GM19468 (cell line): ENCODE measurements around the gene UNC13D.
"Not testable (repeated sequence)": the region's sequence is repeated elsewhere in the genome, so short reads cannot be mapped to it uniquely, and the experiment has no call there.

Source experiments
- ATAC-seq: cut with Tn5 transposase; IDR thresholded peaks from one replicate; pipeline ENCODE4 v1.9.1; 2021; ENCODE audit warnings: mild to moderate bottlenecking, moderate library complexity, moderate number of reproducible peaks; ENCODE audit not compliant: unreplicated experiment; ENCODE audit errors: extremely low read depth

Gene UNC13D

GRCh38 chr17:75843577-75844529 is at the start of gene UNC13D:
UNC13D (minus strand) TSS chr17:75844404; CDS start chr17:75844337, 67 bp downstream.
- ATAC-seq, result no peak

DNA sequence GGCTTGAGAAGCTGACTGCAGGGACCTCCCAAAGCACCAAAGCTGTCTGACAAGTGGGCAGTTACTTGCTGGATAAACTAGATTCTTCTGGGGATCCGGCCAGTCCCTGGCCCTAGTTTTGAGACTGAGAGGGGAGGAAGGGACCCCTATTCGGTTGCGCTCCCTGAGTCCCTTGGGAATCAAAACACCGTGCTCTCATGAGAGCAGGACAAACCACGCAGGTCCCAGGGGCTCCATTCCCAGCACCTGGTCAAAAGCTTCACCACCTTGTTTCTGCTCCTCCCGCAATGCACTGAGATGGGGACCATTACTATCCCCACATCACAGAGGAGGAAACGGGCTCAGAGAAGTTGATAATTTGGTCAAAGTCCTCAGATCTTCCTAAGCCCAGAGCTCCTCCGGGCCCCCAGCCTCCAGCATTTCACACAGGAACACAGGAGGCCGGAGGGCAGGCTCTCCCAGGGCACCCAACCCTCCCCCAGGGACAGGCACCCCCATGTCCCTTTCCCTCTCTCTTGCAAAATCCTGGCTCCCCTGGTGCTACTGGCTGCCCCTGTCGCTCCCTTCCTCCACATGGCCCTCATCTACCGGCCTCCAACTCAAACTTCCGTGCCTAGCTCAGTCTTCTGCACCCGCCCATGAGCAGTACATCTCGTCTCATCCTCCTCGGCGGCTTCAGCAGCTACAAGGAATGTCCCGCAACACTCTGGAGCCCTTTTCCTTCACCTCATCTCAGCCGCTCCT is 49.3 kb upstream of the UNC13D start:
- no peak for ATAC-seq

- no peak for ATAC-seq
These were observed 48.5 kb upstream of the UNC13D start for GRCh38 chr17:75892556-75893224.

- no peak for ATAC-seq
These were observed 47.7 kb upstream of the UNC13D start for GRCh38 chr17:75891605-75892555.

DNA sequence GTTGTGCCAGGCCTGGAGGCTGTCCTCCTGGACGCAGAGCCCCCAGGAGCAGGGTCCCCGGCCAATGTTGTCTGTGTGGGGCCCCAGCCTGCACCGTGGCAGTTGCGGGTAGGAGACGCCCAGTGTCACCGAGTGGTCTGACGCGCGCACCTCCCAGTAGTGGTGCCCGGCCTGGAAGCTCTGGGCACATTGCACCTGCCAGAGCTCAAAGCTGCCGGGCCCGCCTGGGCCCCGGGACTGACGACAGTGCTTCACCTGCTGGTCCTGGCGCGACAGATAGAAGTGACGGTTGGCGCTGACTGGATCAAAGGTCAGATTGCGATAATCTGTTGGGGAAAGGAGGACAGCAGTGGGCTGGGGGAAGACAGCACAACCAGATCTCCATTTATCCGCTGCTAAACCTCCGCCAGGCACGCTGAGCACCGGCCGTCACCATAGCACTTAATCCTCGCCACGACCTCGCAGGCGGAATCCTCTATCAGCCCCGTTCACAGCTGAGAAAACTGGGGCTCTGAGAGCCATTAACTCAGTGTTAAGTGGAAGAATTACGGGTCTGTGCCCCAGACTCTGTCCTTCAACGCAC is 46.9 kb upstream of the UNC13D start:
- ATAC-seq, result no peak

DNA sequence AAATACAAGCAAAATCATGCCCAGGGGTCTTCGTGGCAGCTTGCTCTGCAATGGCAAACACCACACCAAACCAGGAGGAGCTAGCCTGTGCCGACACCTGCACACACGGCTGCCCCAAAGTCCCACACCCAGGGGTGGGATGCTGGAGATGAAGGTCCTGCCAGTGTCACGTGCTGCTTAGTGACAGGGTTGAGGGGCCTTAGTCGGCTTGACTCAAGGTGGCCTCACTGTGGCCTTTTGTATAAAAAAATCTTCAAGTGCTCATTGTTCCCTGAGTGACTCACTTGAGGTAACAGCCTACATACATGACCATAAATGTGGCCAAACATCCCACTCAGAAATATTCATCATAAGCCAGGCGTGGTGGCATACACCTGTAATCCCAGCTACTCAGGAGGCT is 45.2 kb upstream of the UNC13D start:
- ATAC-seq, result no peak

GRCh38 chr17:75888484-75888883 is 44.3 kb upstream of the UNC13D start:
- no peak for ATAC-seq

DNA sequence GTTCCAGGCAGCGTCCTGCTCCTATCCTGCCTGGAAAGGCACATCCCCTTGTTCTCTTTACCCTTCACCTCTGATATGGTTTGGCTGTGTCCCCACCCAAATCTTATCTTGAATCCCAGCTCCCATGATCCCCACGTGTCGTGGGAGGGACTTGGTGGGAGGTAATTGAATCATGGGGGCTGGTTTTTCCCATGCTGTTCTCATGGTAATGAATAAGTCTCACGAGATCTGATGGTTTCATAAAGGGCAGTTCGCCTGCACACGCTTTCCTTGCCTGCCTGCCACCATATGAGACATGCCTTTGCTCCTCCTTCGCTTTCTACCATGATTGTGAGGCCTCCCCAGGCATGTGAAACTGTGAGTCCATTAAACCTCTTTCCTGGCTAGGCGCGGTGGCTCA is 41.7 kb upstream of the UNC13D start:
- ATAC-seq, result not testable (repeated sequence)

- ATAC-seq, result no peak
These were observed 41.2 kb upstream of the UNC13D start for GRCh38 chr17:75885431-75885830.

DNA sequence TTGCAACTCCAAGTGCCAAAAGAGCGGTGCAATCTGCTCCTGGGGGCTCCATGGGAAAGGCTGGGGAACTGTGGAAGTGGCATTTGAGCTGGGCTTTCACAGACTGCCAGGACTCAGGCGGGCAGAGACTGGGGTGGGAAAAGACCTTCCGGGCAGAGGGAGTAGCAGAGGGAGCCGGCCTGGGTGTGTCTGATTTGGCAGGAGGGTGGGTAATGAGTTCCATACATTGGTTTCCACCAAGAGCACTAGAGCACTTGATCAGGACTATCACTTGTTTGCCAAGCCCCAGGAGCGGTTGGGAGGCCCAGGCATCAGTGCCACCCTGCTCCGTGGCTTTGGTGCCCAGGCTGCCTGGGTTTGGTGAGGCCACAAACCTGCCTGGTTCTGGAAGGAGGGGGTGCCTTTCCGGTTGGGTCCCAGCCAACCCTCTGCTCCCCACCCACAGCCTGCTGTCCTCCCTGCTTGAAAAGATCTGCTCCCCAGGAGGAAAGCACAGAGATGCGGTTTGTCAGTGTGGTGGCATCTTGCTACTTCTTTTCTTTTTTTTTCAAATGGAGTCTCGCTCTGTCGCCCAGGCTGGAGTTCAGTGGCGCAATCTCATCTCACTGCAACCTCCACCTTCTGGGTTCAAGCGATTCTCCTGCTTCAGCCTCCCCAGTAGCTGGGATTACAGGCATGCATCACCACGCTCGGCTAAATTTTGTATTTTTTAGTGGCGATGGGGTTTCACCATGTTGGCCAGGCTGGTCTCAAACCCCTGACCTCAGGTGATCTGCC is 37.7 kb upstream of the UNC13D start:
- no peak for ATAC-seq

DNA sequence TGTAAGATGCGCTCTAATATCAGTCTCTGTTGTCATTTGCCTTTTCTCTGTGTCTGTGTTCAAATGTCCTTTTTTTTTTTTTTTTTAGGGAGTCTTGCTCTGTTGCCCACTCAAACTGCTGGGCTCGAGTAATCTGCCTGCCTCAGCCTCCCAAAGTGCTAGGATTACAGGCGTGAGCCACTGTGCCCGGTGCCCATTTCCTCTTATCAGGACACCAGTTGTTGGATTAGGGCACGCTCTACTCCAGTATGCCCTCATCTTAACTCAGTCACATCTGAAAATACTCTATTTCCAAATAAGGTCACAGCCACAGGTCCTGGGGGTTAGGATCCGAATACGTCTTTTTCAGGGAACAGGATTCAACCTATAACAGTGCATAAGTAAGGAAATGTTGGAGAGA is 36.1 kb upstream of the UNC13D start:
- ATAC-seq, result no peak

- no peak for ATAC-seq
These were observed 34.2 kb upstream of the UNC13D start, which contains the start of gene TRIM47 for GRCh38 chr17:75878174-75878998. TRIM47 (minus strand) TSS chr17:75878581; CDS start chr17:75878548, 33 bp downstream.

GRCh38 chr17:75877752-75878173 is 33.6 kb upstream of the UNC13D start:
- no peak for ATAC-seq

DNA sequence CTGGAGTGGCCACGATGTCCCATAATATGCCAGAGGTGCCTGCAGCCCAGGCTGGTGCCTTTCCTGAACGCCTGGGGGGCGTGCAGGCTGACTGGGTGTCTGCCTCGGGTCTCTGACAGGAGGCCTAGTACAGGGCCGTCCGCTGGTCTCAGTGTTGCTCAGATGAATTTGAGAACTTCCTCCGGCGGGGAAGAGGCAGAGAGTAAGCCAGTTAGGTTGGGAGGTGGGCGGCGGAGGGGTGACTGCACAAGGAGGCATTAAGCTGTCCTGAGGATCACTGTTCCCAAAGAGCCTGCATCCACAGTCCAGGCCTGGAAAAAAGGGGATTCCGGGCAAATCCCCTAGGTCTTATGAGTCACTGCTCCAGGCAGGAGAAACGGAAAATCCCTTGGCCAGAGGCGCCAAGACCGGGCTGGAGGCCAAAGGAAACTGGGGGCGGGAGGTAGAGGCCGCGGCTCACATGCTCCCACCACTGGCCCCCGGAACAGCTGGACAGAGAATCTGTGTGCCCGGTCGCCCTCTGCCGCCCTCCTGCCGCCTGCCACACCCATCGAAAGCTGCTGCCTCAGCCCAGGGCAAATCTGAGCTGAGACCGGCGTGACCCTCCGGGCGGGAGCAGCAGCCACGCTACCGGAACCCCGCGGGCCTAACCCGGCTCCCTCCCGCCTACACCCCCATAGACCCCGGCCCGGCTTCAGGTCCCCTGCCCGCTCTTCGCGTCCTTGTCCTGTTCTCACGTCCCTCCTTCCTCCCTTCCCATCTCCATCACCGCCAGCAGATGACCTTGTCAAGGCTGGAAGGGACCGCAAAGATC is 32.9 kb upstream of the UNC13D start:
- no peak for ATAC-seq

DNA sequence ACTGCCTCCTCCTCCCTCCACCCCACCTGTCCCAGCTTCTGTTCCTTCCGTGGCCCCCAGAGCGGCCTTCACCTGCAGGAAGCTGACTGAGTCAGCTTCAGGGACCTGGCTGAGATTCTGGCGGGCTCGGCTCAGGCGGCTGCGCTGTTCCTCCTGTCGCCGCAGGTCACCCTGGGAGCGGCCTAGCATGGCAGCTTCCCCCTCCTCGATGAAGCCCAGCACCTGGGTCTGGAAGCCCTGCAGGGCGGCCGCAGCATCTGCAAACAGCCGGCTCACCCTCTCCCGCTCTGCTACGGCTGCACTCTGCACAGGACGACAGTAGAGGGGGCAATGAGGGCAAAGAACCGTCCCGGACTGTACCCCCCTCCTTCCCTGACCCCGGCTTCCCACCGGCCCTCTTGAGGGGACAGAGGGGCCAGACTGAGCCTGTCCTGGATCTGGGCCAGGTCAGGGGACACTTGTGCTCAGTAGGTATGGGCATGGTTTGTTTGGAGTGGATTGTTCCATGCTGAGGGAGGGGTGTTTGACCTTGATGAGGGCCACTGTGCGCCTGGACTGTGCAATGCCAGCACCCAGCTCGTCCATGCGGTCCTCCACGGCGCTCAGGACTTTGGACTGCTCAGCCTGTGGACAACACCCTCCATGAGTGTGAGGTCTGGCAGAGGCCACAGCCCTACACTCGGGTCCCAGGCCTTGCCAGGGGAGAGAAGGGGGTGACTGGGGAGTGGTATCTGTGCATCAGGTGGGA is 32.2 kb upstream of the UNC13D start:
- no peak for ATAC-seq

- ATAC-seq, result no peak
These were observed 31.7 kb upstream of the UNC13D start for GRCh38 chr17:75875940-75876189.
